Stimulated activated naive CD8-positive, alpha-beta T cell treated with anti-CD3 and anti-CD28 coated beads, Interleukin-15, amount 100 ng/mL, for 72 hours (primary cell): ENCODE results near the gene ZNF562.

Experiments
- ATAC-seq: fragments of 150-1000 bp; cut with Tn5 transposase; 2 replicates; pipeline ENCODE4 v1.10.0; 2021; ENCODE audit warnings: mild to moderate bottlenecking, moderate library complexity
- DNase-seq, 2 donors: peaks; one replicate each; pipeline ENCODE4 v3.0.0; 2021 to 2022
- H3K27ac Mint-ChIP-seq, 2 donors: one replicate each; pipeline ENCODE4 v1.8.0; 2022; ENCODE audit warnings: mild to moderate bottlenecking in 2 of 2, mixed read lengths in 2 of 2, moderate library complexity in 2 of 2
- H3K27me3 Mint-ChIP-seq: one replicate; pipeline ENCODE4 v1.8.0; 2022; ENCODE audit warnings: mixed read lengths
- H3K4me1 Mint-ChIP-seq: one replicate; pipeline ENCODE4 v1.8.0; 2022; ENCODE audit warnings: mild to moderate bottlenecking, mixed read lengths
- H3K4me3 Mint-ChIP-seq, 2 donors: one replicate each; pipeline ENCODE4 v1.8.0; 2022; ENCODE audit warnings: mild to moderate bottlenecking in 2 of 2, mixed read lengths in 2 of 2, moderate library complexity in 1 of 2
- H3K9me3 Mint-ChIP-seq, 2 donors: one replicate each; pipeline ENCODE4 v1.8.0; 2022; ENCODE audit warnings: mixed read lengths in 2 of 2

ZNF562 gene

DNA sequence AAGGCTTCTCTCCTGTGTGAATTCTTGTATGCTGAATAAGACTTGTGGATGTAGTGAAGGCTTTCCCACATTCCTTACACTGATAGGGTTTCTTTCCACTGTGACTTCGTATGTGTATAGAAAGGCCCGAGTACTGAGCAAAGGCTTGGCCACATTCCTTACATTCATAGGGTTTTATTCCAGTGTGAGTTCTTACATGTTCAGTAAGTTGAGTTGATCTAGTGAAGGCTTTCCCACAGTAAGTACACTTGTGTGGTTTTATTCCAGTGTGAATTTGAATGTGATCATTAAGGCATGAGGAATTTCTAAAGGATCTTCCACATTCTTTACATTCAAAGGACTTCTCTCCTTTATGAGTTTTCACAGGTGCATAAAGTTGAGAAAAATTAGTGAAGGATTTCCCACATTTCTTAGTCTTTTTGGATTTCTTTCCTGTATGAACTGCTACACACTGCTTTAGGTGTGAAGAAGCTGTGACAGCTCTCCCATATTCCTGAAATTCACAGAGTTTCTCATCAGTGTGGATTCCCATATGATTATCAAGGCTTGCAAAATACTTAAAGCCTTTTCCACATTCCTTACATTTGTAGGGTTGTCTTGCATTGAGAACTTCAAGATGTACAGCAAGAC lies 64.3 kb downstream of the ZNF562 start:
- Mint-ChIP-seq H3K27ac (no peak overlapping the region), H3K4me3 (no peak overlapping the region), H3K4me1 (no peaks in the 10 kb centered on the region), H3K27me3 (no peaks in the 10 kb centered on the region), H3K9me3 (peaks cover 30 to 53% of the 10 kb centered on the region in 2 donors)
- ATAC-seq (no peak), DNase-seq (no peak)

- no peak for DNase-seq
- Mint-ChIP-seq H3K9me3 (peaks cover 30 to 63% of the 10 kb centered on the region in 2 donors), H3K27ac (no peak overlapping the region), H3K27me3 (no peaks in the 10 kb centered on the region), H3K4me1 (no peaks in the 10 kb centered on the region), H3K4me3 (no peak overlapping the region)
- ATAC-seq: no peak
Measured at GRCh38 chr19:9608912-9609311, 66.0 kb downstream of the ZNF562 start.

GRCh38 chr19:9597027-9597426 lies 77.9 kb downstream of the ZNF562 start:
- no peaks in the 10 kb centered on the region for H3K27me3 Mint-ChIP-seq
- no peak overlapping the region for H3K4me3 Mint-ChIP-seq
- no peak for DNase-seq
- peaks cover 16 to 34% of the 10 kb centered on the region in 2 donors for H3K9me3 Mint-ChIP-seq
- peak overlapping the region in 1 of 2 donors; percentile 71 for H3K27ac Mint-ChIP-seq
- H3K4me1 Mint-ChIP-seq: no peaks in the 10 kb centered on the region
- ATAC-seq: peak; percentile 64
